Heart right ventricle (tissue), 16 donors: ENCODE measurements around the gene ZFX. TPM values are rescaled to one million over a fixed set of nuclear protein-coding genes. Genes with fewer than 3 reads are reported as not detected.
"Not testable (repeated sequence)": the region's sequence is repeated elsewhere in the genome, so short reads cannot be mapped to it uniquely, and the experiment has no call there.

Experiments used
- ATAC-seq, 8 donors: fragments of 200-7000 bp; cut with Tn5 transposase; one replicate each; pipeline ENCODE4 v1.9.1; 2020; ENCODE audit warnings: mild to moderate bottlenecking in 8 of 8, moderate library complexity in 8 of 8, moderate number of reproducible peaks in 1 of 8
- DNase-seq, 2 donors: peaks; one replicate each; pipeline ENCODE4 v3.0.0-alpha.2; 2020
- H3K27ac ChIP-seq, 10 donors: fragments of 200-600 bp; sonication (generic) in 2 of 10; one replicate each; pipeline versions ENCODE4 v1.5.0 to v1.8.0; 2020 to 2022; ENCODE audit warnings: mild to moderate bottlenecking in 3 of 10
- H3K27me3 ChIP-seq, 7 donors: fragments of 200-600 bp; one replicate each; pipeline ENCODE4 v1.8.0; 2021 to 2022; ENCODE audit warnings: mild to moderate bottlenecking in 2 of 7
- H3K36me3 ChIP-seq, 9 donors: fragments of 200-600 bp; sonication (generic) in 1 of 9; one replicate each; pipeline versions ENCODE4 v1.5.0 to v1.8.0; 2020 to 2022; ENCODE audit warnings: mild to moderate bottlenecking in 2 of 9
- H3K4me1 ChIP-seq, 9 donors: fragments of 200-600 bp; sonication (generic) in 1 of 9; one replicate each; pipeline versions ENCODE4 v1.5.0 to v1.8.0; 2020 to 2022; ENCODE audit warnings: mild to moderate bottlenecking in 4 of 9
- H3K4me3 ChIP-seq, 10 donors: fragments of 200-600 bp; sonication (generic) in 2 of 10; one replicate each; pipeline versions ENCODE4 v1.5.0 to v1.8.0; 2020 to 2022; ENCODE audit warnings: mild to moderate bottlenecking in 7 of 10, moderate library complexity in 2 of 10
- H3K9me3 ChIP-seq, 11 donors: fragments of 200-600 bp in 10 of 11; sonication (generic) in 2 of 11; one replicate each; pipeline versions ENCODE4 v1.5.0 to v1.8.0; 2013 to 2022; ENCODE audit warnings: mild to moderate bottlenecking in 2 of 11, control low read depth in 1 of 11, moderate library complexity in 1 of 11
- CTCF ChIP-seq, 9 donors: fragments of 200-600 bp; sonication (generic) in 2 of 9; IDR thresholded peaks; one replicate each; pipeline versions ENCODE4 v1.5.0 to v1.8.0; 2021 to 2022; ENCODE audit warnings: antibody characterized with exemption in 9 of 9, mild to moderate bottlenecking in 5 of 9, moderate library complexity in 1 of 9
- WGBS, 2 donors: extraction: QIAGEN DNeasy Blood & Tissue Kit; methylation state at CpG; one replicate each; pipeline ENCODE4 v1.1.7; 2013; ENCODE audit warnings: inconsistent platforms in 1 of 2; 5-methylcytosine and 5-hydroxymethylcytosine counted together
- intact Hi-C, 10 donors: fragments of 100-400 bp; cut with DNase I; formaldehyde crosslinking; loops; one replicate each; pipeline versions ENCODE4 v1.11.1 to v1.14.2; 2022
- polyA plus RNA-seq, 2 donors: library from polyadenylated mRNA; stranded (reverse); fragments of 200-250 nt; gene quantifications; one replicate each; pipeline ENCODE4 v1.2.3, GENCODE V29; 2013
- total RNA-seq, 10 donors: library from RNA; stranded (reverse); fragmentation: NEBNext Ultra II Directional in 3 of 10; extraction: Animal tissue kit (Norgen Biotek cat#: 25700) in 3 of 10; gene quantifications; one replicate each; pipeline versions ENCODE4 v1.2.1 to v1.2.4, GENCODE V29; 2021 to 2023
- donor health status: Arrhythmogenic right ventricular cardiomyopathy.
- donor health status: ischemic (EF 13 %, LVEDD 7.1; RV severe dilation, severe dysfunction).
- donor health status: healthy with polysubstance abuse.
- donor health status: DM: no; HTN: yes; CAD: no.
- donor health status: DM: no; HTN: no; CAD: no.
- donor health status: ischemic (EF 25% LVEDD 6.9; RV normal size, moderate dysfunction).
- donor health status: ischemic (EF 25% LVEDD 5.7; RV mildly dilated, moderate dysfunction).
- donor health status: healthy.
- donor health status: DM: yes; HTN: yes; CAD: no.
- donor health status: Ischemic cardiomyopathy.
- donor health status: ischemic (EF 35%, LVEDD 5.7; RV mildly dilated, moderate dysfunction).
- donor health status: nonischemic (EF 11% LVEDD 7.7; RV severe dilation, severe dysfunction).
- donor health status: DM: yes; HTN: yes; CAD: no.
- donor health status: PGD.
- donor health status: ischemic (EF 29% LVEDD 5.4; RV normal size, mild dysfunction).
- donor health status: nonischemic (EF 23%, LVEDD 6.1; RV moderate dilation, normal function).

The ZFX gene
- total and polyA plus RNA-seq, 12 donors = 3.2 to 57.6 (median 37.1) TPM

GRCh38 chrX:24153178-24153795 is 3.8 kb downstream of the ZFX start:
- no peak for ATAC-seq
- H3K9me3 ChIP-seq = no peaks in the 10 kb centered on the region
- no peaks in the 10 kb centered on the region for H3K27me3 ChIP-seq
- intact Hi-C loops = loop anchor here in 4 of 10 donors (5.0 to 10.0 kb wide), 5 partner anchors 34 to 246 kb away; partner anchors contain the start of genes APOO (in 1 of the 4), CXorf58 (in 1 of the 4) and EIF2S3 (in 1 of the 4)
- TF ChIP-seq CTCF (IDR thresholded peaks at IDR 0.05) = no peak
- peak overlapping the region in 1 of 10 donors; percentile 26 for H3K27ac ChIP-seq
- H3K4me1 ChIP-seq = peaks cover 2 to 74% (median 57%) of the 10 kb centered on the region in 9 donors
- peak overlapping the region in 3 of 10 donors; percentile 4 to 5 (median 5) for H3K4me3 ChIP-seq
- DNase-seq = no peak
- H3K36me3 ChIP-seq = peaks cover 0 to 39% (median 0%) of the 10 kb centered on the region in 9 donors
- 3 to 9% methylated on average over 4 of the region's 4 CpGs for WGBS, 2 donors

GRCh38 chrX:24153796-24154189 is 4.3 kb downstream of the ZFX start:
- Histone ChIP-seq H3K4me3 (peak overlapping the region in 1 of 10 donors; percentile 5), H3K4me1 (peaks cover 2 to 70% (median 56%) of the 10 kb centered on the region in 9 donors), H3K27me3 (no peaks in the 10 kb centered on the region), H3K27ac (peak overlapping the region in 1 of 10 donors; percentile 31), H3K36me3 (peaks cover 0 to 39% (median 0%) of the 10 kb centered on the region in 9 donors), H3K9me3 (no peaks in the 10 kb centered on the region)
- ATAC-seq (no peak), DNase-seq (no peak)
- 15 to 21% methylated on average over 2 of the region's 2 CpGs for WGBS, 2 donors
- no peak for TF ChIP-seq CTCF (IDR thresholded peaks at IDR 0.05)
- intact Hi-C loops = loop anchor here in 4 of 10 donors (5.0 to 10.0 kb wide), 5 partner anchors 34 to 246 kb away; partner anchors contain the start of genes APOO (in 1 of the 4), CXorf58 (in 1 of the 4) and EIF2S3 (in 1 of the 4)

GRCh38 chrX:24154490-24155034 is 5.0 kb downstream of the ZFX start:
- ATAC-seq (no peak), DNase-seq (no peak)
- H3K4me3 ChIP-seq = no peak overlapping the region
- WGBS, 2 donors = 39 to 45% methylated on average over 8 of the region's 8 CpGs
- no peaks in the 10 kb centered on the region for H3K27me3 ChIP-seq
- H3K36me3 ChIP-seq = peaks cover 0 to 39% (median 0%) of the 10 kb centered on the region in 9 donors
- no peaks in the 10 kb centered on the region for H3K9me3 ChIP-seq
- H3K4me1 ChIP-seq = peaks cover 2 to 75% (median 63%) of the 10 kb centered on the region in 9 donors
- H3K27ac ChIP-seq = peak overlapping the region in 3 of 10 donors; percentile 4 to 31 (median 26)
- TF ChIP-seq CTCF (IDR thresholded peaks at IDR 0.05) = no peak
- intact Hi-C loops = loop anchor here in 4 of 10 donors (5.0 to 10.0 kb wide), 5 partner anchors 33 to 247 kb away; partner anchors contain the start of genes APOO (in 1 of the 4), CXorf58 (in 1 of the 4) and EIF2S3 (in 1 of the 4)

- H3K27me3 ChIP-seq, H3K27ac ChIP-seq, DNase-seq, H3K4me3 ChIP-seq, H3K9me3 ChIP-seq, ATAC-seq: not testable (repeated sequence)
- intact Hi-C loops = loop anchor here in 1 of 10 donors (10.0 kb wide), 2 partner anchors 49 to 101 kb away; partner anchors contain the start of gene EIF2S3
- WGBS, 2 donors = 90 to 94% methylated on average over 7 of the region's 7 CpGs
- Histone ChIP-seq H3K36me3 (peaks cover 0 to 39% (median 0%) of the 10 kb centered on the region in 9 donors), H3K4me1 (peaks cover 2 to 85% (median 63%) of the 10 kb centered on the region in 9 donors)
Observed at GRCh38 chrX:24155747-24156146, 6.2 kb downstream of the ZFX start.
